ENCODE measurements around the gene CHID1. TPM values are rescaled to one million over a fixed set of nuclear protein-coding genes. Genes with fewer than 3 reads are reported as not detected.

Gene CHID1
- total and polyA plus RNA-seq, 4 donors: 36.1 to 105 (median 80.9) TPM

DNA sequence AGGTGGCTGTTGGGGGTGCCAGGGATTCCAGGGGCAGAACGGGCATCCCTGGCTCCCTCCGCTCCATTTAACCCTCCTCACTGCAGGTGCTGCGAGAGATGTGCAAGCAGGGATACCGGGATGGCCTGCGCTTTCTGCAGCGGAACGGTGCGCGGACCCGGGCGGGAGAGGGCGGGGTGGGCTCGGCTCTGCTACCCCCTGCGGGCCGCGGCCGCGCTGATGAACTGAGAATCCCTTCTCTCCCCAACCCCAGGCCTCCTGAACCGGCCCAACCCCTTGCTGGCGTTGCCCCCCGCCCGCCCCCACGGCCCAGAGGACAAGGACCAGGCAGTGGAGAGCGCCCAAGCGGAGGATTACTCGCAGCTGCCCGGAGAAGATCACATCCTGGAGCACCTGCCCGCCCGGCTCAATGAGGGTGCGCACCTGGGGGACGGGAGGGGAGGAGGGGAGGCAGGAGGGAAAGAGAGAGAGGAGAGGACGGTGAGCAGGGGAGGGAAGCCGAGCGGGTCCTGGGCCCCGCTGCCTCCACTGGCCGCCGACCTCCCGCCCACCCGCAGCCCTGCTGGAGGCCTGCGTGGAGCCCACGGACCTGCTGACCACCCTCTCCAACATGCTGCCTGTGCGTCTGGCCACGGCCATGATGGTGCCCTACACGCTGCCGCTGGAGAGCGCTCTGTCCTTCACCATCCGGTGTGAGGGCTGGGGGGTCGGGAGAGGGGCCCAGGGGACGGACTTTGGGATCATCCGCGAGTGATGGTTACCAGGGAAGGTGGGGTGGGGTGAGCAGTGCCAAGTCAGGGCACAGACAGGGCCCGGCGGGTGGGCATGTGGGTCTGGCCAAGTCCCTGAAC, 86.9 kb downstream of the CHID1 start:
- DNase-seq (ENCODE audit: low read depth in 4 of 6, low spot score in 6 of 6): no peak
- Histone ChIP-seq H3K27me3 (ENCODE audit: control insufficient read depth, insufficient read depth, low read length) (peaks cover 37% of the 10 kb centered on the region), H3K9me3 (ENCODE audit: control insufficient read depth, insufficient read depth, low read length) (no peaks in the 10 kb centered on the region), H3K4me1 (ENCODE audit: control insufficient read depth, insufficient read depth, low read length) (peaks cover 60% of the 10 kb centered on the region), H3K36me3 (ENCODE audit: control insufficient read depth, insufficient read depth, low read length) (peaks cover 58% of the 10 kb centered on the region), H3K27ac (ENCODE audit: low read depth, low read length) (no peak overlapping the region), H3K4me3 (ENCODE audit: low read depth, low read length) (no peak overlapping the region)
- 72% methylated on average over 39 of the region's 53 CpGs for WGBS (ENCODE audit: insufficient coverage)

DNA sequence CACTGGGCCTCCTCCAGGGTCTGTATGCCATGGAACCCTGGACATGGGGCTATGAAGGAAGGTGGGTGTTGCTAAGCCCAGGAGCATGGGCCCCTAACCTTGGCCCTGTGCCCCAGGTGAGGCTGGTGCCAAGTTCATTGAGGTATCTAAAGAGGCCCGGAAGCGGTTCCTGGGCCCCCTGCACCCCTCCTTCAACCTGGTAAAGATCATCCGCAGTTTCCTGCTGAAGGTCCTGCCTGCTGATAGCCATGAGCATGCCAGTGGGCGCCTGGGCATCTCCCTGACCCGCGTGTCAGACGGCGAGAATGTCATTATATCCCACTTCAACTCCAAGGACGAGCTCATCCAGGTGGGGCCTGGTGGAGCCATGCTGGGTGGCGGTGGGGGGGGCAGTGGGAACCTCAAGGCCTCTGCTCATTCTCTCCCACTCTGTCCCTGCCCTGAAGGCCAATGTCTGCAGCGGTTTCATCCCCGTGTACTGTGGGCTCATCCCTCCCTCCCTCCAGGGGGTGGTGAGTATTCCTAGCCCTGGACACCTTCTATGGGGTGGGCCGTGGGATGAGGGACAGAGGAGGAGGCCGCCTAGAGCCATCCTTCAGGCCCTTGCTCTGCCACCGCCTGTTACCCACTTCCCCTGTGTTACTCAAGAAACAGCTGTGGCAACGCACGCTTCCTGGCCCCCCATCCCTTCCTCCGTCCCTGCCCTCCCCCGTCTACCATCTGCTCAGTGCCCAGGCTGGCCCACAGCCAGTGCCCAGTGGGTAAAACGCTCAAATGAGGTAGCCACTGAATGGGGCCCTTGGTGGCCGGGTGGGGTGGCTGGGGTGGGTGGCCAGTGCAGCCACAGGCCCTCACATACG, 88.9 kb downstream of the CHID1 start:
- no peaks in the 10 kb centered on the region for H3K9me3 ChIP-seq (ENCODE audit: control insufficient read depth, insufficient read depth, low read length)
- no peak overlapping the region for H3K4me3 ChIP-seq (ENCODE audit: low read depth, low read length)
- H3K36me3 ChIP-seq (ENCODE audit: control insufficient read depth, insufficient read depth, low read length): peaks cover 58% of the 10 kb centered on the region
- H3K27me3 ChIP-seq (ENCODE audit: control insufficient read depth, insufficient read depth, low read length): peaks cover 20% of the 10 kb centered on the region
- H3K27ac ChIP-seq (ENCODE audit: low read depth, low read length): no peak overlapping the region
- 61% methylated on average over 14 of the region's 22 CpGs for WGBS (ENCODE audit: insufficient coverage)
- DNase-seq (ENCODE audit: low read depth in 4 of 6, low spot score in 6 of 6): no peak
- H3K4me1 ChIP-seq (ENCODE audit: control insufficient read depth, insufficient read depth, low read length): peaks cover 47% of the 10 kb centered on the region

- H3K27ac ChIP-seq (ENCODE audit: low read depth, low read length): no peak overlapping the region
- H3K4me3 ChIP-seq (ENCODE audit: low read depth, low read length): peak overlapping the region; percentile 62
- no peak for DNase-seq (ENCODE audit: low read depth in 4 of 6, low spot score in 6 of 6)
These were observed 89.7 kb downstream of the CHID1 start for GRCh38 chr11:820655-821511.

DNA sequence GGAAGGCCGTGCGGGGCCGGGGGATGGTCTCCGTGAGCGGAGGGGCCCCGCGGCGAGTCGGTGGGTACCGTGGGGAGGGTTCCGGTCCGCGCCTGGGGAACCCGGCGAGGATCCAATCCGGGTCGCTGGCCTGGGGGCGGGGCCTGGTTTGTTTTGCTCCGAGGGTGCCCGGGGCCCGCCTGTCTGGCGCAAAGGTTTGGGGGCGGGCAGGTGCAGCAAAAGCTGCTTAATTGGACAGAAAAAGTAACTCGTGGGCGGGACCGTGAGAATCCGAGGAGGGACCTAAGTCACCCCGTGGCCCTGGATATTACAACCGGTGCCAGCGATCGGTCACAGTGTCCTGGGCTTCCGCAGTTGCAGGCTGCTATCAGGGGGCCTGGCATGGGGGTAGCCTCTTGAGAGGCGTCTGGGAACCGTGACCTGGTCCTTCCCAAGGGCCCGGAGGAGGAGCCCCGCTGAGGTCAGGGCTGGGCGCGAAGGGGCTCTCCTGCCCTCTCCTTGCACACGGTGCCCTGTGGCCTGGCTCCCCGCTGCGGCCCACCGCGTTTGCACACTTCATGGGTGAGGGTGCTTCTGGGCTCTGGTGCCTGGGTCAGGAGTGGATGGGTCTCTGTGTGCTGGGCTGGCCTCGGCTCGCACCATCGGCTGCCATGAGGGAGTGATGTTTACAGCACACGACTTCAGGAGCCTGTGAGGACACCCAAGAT, 90.5 kb downstream of the CHID1 start:
- H3K4me1 ChIP-seq (ENCODE audit: control insufficient read depth, insufficient read depth, low read length): peaks cover 38% of the 10 kb centered on the region
- no peak overlapping the region for H3K27ac ChIP-seq (ENCODE audit: low read depth, low read length)
- no peaks in the 10 kb centered on the region for H3K9me3 ChIP-seq (ENCODE audit: control insufficient read depth, insufficient read depth, low read length)

More at GRCh38 chr11:820655-821511, 89.7 kb downstream of the CHID1 start:
- peaks cover 60% of the 10 kb centered on the region for H3K36me3 ChIP-seq (ENCODE audit: control insufficient read depth, insufficient read depth, low read length)
- WGBS (ENCODE audit: insufficient coverage): 79% methylated on average over 10 of the region's 11 CpGs
- H3K9me3 ChIP-seq (ENCODE audit: control insufficient read depth, insufficient read depth, low read length): no peaks in the 10 kb centered on the region
- peaks cover 13% of the 10 kb centered on the region for H3K27me3 ChIP-seq (ENCODE audit: control insufficient read depth, insufficient read depth, low read length)
- H3K4me1 ChIP-seq (ENCODE audit: control insufficient read depth, insufficient read depth, low read length): peaks cover 39% of the 10 kb centered on the region

DNA sequence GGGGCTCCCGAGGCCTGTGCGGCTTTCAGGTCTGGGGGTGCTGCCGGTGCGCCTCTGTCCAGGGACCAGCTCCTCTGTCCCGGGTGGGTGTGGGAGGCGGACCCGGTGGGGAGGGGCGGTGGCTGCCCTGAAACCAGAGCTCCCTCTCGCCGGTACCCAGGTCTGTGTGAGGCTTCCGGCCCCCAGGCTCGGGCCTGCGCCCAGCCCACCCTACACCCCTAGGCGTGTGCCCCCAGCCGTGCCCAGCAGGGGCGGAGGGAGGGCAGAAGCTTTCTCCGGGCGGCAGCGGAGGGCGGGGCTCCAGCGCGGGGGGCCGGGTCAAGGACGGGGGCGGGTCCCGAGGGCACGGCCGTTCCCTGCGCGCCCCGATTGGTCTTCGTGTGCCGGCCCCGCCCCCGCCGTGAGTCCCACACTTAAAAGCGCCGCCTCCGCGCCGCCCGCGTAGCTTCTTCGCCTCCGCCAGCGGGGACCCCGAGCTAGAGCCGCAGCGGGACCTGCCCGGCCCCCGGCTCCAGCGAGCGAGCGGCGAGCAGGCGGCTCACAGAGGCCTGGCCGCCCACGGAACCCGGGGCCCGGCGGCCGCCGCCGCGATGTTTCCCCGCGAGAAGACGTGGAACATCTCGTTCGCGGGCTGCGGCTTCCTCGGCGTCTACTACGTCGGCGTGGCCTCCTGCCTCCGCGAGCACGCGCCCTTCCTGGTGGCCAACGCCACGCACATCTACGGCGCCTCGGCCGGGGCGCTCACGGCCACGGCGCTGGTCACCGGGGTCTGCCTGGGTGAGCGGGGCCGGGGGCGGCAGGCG, 91.3 kb downstream of the CHID1 start:
- H3K36me3 ChIP-seq (ENCODE audit: control insufficient read depth, insufficient read depth, low read length): peaks cover 57% of the 10 kb centered on the region
- H3K4me3 ChIP-seq (ENCODE audit: low read depth, low read length): peak overlapping the region; percentile 62
- DNase-seq (ENCODE audit: low read depth in 4 of 6, low spot score in 6 of 6): peak in 5 of 6 donors; percentile 78 to 97 (median 82)
- peak overlapping the region; percentile 54 for H3K27ac ChIP-seq (ENCODE audit: low read depth, low read length)
- H3K4me1 ChIP-seq (ENCODE audit: control insufficient read depth, insufficient read depth, low read length): peaks cover 34% of the 10 kb centered on the region
- H3K27me3 ChIP-seq (ENCODE audit: control insufficient read depth, insufficient read depth, low read length): no peaks in the 10 kb centered on the region
- no peaks in the 10 kb centered on the region for H3K9me3 ChIP-seq (ENCODE audit: control insufficient read depth, insufficient read depth, low read length)
- under 1% methylated on average over 96 of the region's 96 CpGs for WGBS (ENCODE audit: insufficient coverage)

More for the DNA sequence above, 90.5 kb downstream of the CHID1 start:
- WGBS (ENCODE audit: insufficient coverage): 5% methylated on average over 47 of the region's 47 CpGs
- Histone ChIP-seq H3K36me3 (ENCODE audit: control insufficient read depth, insufficient read depth, low read length) (peaks cover 60% of the 10 kb centered on the region), H3K4me3 (ENCODE audit: low read depth, low read length) (peak overlapping the region; percentile 62), H3K27me3 (ENCODE audit: control insufficient read depth, insufficient read depth, low read length) (peaks cover 5% of the 10 kb centered on the region)
- DNase-seq (ENCODE audit: low read depth in 4 of 6, low spot score in 6 of 6): peak in 2 of 6 donors; percentile 67

- H3K4me1 ChIP-seq (ENCODE audit: control insufficient read depth, insufficient read depth, low read length): peaks cover 34% of the 10 kb centered on the region
- no peaks in the 10 kb centered on the region for H3K27me3 ChIP-seq (ENCODE audit: control insufficient read depth, insufficient read depth, low read length)
- peaks cover 55% of the 10 kb centered on the region for H3K36me3 ChIP-seq (ENCODE audit: control insufficient read depth, insufficient read depth, low read length)
- H3K27ac ChIP-seq (ENCODE audit: low read depth, low read length): peak within 1 kb of the TSS; percentile 54
- H3K4me3 ChIP-seq (ENCODE audit: low read depth, low read length): peak within 1 kb of the TSS; percentile 62
- H3K9me3 ChIP-seq (ENCODE audit: control insufficient read depth, insufficient read depth, low read length): no peaks in the 10 kb centered on the region
- DNase-seq (ENCODE audit: low read depth in 4 of 6, low spot score in 6 of 6): no peak
- 42% methylated on average over 19 of the region's 20 CpGs for WGBS (ENCODE audit: insufficient coverage)
These were observed 92.0 kb downstream of the CHID1 start, which contains the start of gene PNPLA2 for GRCh38 chr11:818396-819128. Gene PNPLA2, plus strand, starts transcription at chr11:818914. Its CDS starts 805 bp downstream, at chr11:819719.

Data from spinal cord (tissue), 10 donors.